ENCODE results near the gene NR3C2.

GRCh38 chr4:148089624-148090023 is 352.6 kb downstream of the NR3C2 start:
- TF ChIP-seq CTCF (conservative IDR thresholded peaks at IDR 0.05; ENCODE audit: low read depth, low read length) (no peak), EZH2 (IDR thresholded peaks at IDR 0.05; ENCODE audit: borderline replicate concordance, low read depth, low read length, poor library complexity, severe bottlenecking) (no peak)

All from A673 (cell line).